ENCODE data around the gene MAS1. TPM values are rescaled to one million over a fixed set of nuclear protein-coding genes. Genes with fewer than 3 reads are reported as not detected.
"Not testable (repeated sequence)": the region's sequence is repeated elsewhere in the genome, so short reads cannot be mapped to it uniquely, and the experiment has no call there.

The MAS1 gene
- total RNA-seq: not detected

- intact Hi-C loops (cut with DNase I): no loop called here
- DNase-seq (ENCODE audit: extremely low spot score): no peak
- H3K27me3 ChIP-seq: peaks cover 0 to 66% (median 1%) of the 10 kb centered on the region in 4 donors
- no peak within 1 kb of the TSS for H3K27ac ChIP-seq (replicated peaks in 1 of 4)
- no peaks in the 10 kb centered on the region for H3K4me1 ChIP-seq
- no peak within 1 kb of the TSS for H3K4me3 ChIP-seq
- no peaks in the 10 kb centered on the region for H3K9me3 ChIP-seq
- TF ChIP-seq EP300 (IDR thresholded peaks at IDR 0.05) (no peak), POLR2AphosphoS5 (IDR thresholded peaks at IDR 0.05) (no peak), POLR2A (IDR thresholded peaks at IDR 0.05; ENCODE audit: low read depth) (no peak)
- TF ChIP-seq, protein P1, sequence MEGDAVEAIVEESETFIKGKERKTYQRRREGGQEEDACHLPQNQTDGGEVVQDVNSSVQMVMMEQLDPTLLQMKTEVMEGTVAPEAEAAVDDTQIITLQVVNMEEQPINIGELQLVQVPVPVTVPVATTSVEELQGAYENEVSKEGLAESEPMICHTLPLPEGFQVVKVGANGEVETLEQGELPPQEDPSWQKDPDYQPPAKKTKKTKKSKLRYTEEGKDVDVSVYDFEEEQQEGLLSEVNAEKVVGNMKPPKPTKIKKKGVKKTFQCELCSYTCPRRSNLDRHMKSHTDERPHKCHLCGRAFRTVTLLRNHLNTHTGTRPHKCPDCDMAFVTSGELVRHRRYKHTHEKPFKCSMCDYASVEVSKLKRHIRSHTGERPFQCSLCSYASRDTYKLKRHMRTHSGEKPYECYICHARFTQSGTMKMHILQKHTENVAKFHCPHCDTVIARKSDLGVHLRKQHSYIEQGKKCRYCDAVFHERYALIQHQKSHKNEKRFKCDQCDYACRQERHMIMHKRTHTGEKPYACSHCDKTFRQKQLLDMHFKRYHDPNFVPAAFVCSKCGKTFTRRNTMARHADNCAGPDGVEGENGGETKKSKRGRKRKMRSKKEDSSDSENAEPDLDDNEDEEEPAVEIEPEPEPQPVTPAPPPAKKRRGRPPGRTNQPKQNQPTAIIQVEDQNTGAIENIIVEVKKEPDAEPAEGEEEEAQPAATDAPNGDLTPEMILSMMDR (IDR thresholded peaks at IDR 0.05): no peak
- 84% methylated on average over 7 of the region's 7 CpGs for WGBS
- H3K36me3 ChIP-seq: no peaks in the 10 kb centered on the region
Observed at GRCh38 chr6:159890792-159891191, at the start of gene MAS1. TSS of gene MAS1 (plus strand) at chr6:159890988. CDS start at chr6:159906956, 15,968 bp downstream.

- no peaks in the 10 kb centered on the region for H3K36me3 ChIP-seq
- no peak overlapping the region for H3K27ac ChIP-seq (replicated peaks in 1 of 4)
- H3K4me3 ChIP-seq: no peak overlapping the region
- no peaks in the 10 kb centered on the region for H3K9me3 ChIP-seq
- DNase-seq (ENCODE audit: extremely low spot score): no peak
- TF ChIP-seq, protein P1 (IDR thresholded peaks at IDR 0.05): peak in 1 of 3 experiments; percentile 14
- no peak for TF ChIP-seq POLR2AphosphoS5 (IDR thresholded peaks at IDR 0.05)
- WGBS: 74% methylated on average over 4 of the region's 4 CpGs
- no peaks in the 10 kb centered on the region for H3K4me1 ChIP-seq
- peaks cover 0 to under 1% (median 0%) of the 10 kb centered on the region in 4 donors for H3K27me3 ChIP-seq
- intact Hi-C loops (cut with DNase I): no loop called here
Observed at GRCh38 chr6:159842035-159842434, 48.8 kb upstream of the MAS1 start.

DNA sequence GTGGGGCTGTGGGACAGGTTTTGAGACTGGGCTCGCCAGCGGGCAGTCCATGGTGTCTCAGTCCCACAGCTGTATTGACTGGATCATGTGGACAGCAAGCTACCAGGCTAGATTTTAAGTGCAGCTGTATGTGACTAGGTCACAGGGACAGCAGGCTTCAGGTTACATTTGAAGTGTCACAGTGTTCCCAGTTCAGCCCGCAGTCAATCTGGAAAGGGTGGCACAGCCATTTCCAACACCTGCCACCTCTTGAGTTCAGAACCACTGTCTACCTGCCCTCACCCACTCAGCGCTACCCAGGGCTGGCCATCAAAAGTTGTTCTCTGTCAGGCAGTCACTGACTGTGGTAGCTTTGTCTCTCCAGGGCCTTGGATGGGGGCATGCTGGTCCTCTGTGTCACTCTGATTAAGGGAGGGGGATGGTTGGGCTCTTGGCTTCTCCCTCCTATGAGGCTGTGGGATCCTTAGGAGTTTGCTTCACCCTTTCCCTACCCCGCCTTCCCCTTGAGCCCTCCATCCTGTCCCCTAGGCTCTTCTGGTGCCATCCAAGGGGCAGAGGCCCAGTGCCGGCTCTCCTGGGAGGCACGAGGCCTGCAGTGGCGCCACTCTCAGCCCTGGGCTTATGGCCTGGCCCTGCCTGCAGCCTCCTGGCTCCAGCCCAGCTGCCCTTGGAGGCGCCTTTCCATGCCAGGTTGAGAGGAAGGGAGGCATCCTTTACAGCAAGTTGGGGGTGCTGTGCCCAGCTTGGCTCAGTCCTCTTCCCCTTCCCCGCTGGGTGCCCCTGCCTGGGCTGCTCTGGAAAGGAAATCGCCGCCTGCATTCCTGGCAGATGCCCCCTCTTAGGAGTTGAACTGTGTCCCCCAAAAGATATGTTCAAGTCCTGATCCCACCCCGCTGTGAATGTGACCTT lies 45.8 kb upstream of the MAS1 start:
- no peaks in the 10 kb centered on the region for H3K36me3 ChIP-seq
- WGBS: 85% methylated on average over 10 of the region's 13 CpGs

DNA sequence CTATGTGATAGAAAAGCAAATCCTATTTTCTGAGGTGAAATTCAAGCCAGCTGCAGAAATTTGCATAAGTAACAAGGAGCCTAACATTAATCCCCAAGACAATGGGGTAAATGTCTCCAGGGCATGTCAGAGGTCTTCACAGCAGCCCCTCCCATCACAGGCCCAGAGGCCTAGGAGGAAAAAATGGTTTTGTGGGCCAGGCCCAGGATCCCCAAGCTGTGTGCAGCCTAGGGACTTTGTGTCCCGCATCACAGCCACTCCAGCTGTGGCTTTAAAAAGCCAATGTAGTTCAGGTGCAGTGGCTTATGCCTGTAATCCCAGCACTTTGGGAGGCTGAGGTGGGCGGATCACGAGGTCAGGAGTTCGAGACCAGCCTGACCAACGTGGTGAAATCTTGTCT lies 42.2 kb upstream of the MAS1 start:
- H3K27ac ChIP-seq (replicated peaks in 1 of 4); H3K36me3 ChIP-seq; DNase-seq (ENCODE audit: extremely low spot score); H3K4me1 ChIP-seq; intact Hi-C loops (cut with DNase I); H3K9me3 ChIP-seq; H3K4me3 ChIP-seq; H3K27me3 ChIP-seq: not testable (repeated sequence)
- 100% methylated on average over 5 of the region's 5 CpGs for whole genome bisulfite sequencing

More for the DNA sequence above, 45.8 kb upstream of the MAS1 start:
- no peaks in the 10 kb centered on the region for H3K27me3 ChIP-seq
- H3K4me1 ChIP-seq: no peaks in the 10 kb centered on the region
- H3K4me3 ChIP-seq: no peak overlapping the region
- H3K9me3 ChIP-seq: no peaks in the 10 kb centered on the region
- H3K27ac ChIP-seq (replicated peaks in 1 of 4): no peak overlapping the region
- intact Hi-C loops (cut with DNase I): no loop called here
- TF ChIP-seq, protein P1 (IDR thresholded peaks at IDR 0.05): no peak
- no peak for TF ChIP-seq POLR2A (IDR thresholded peaks at IDR 0.05; ENCODE audit: low read depth)
- TF ChIP-seq POLR2AphosphoS5 (IDR thresholded peaks at IDR 0.05): no peak
- no peak for TF ChIP-seq EP300 (IDR thresholded peaks at IDR 0.05)
- DNase-seq (ENCODE audit: extremely low spot score): no peak

GRCh38 chr6:159849851-159850250 lies 40.9 kb upstream of the MAS1 start:
- DNase-seq (ENCODE audit: extremely low spot score); H3K27me3 ChIP-seq; H3K4me1 ChIP-seq; H3K4me3 ChIP-seq; intact Hi-C loops (cut with DNase I); H3K36me3 ChIP-seq; H3K27ac ChIP-seq (replicated peaks in 1 of 4); H3K9me3 ChIP-seq: not testable (repeated sequence)
- 82% methylated on average over 1 of the region's 1 CpG for WGBS

All from esophagus muscularis mucosa (tissue), 4 donors.